HepG2 (cell line): ENCODE results near the gene TBC1D1. TPM values are rescaled to one million over a fixed set of nuclear protein-coding genes. Genes with fewer than 3 reads are reported as not detected.
A peak's percentile ranks its signal among the peaks of the same experiment; 100 is the strongest.

Experiments used
- HDAC6 ChIP-seq: fragments of 200-600 bp; sonication (generic); IDR thresholded peaks from 2 replicates; pipeline ENCODE4 v1.7.0; 2017; ENCODE audit warnings: mild to moderate bottlenecking, antibody characterized with exemption, low read length, low read depth
- MLXIP ChIP-seq: sonication (generic); formaldehyde crosslinking; IDR thresholded peaks from 2 replicates; pipeline ENCODE4 v1.9.0; 2021; ENCODE audit warnings: missing genetic modification reagents, borderline replicate concordance
- NR1H2 ChIP-seq: sonication (generic); formaldehyde crosslinking; IDR thresholded peaks from 2 replicates; pipeline ENCODE4 v1.8.1; 2022; ENCODE audit warnings: low read depth, missing genetic modification reagents, borderline replicate concordance
- PAXIP1 ChIP-seq: sonication (generic); formaldehyde crosslinking; conservative IDR thresholded peaks from 2 replicates; pipeline ENCODE4 v1.4.0; 2020; ENCODE audit warnings: mild to moderate bottlenecking, missing genetic modification reagents, moderate library complexity
- SIX1 ChIP-seq: sonication (generic); formaldehyde crosslinking; IDR thresholded peaks from 2 replicates; pipeline ENCODE4 v1.4.0; 2020; ENCODE audit warnings: missing genetic modification reagents, borderline replicate concordance
- ZNF44 ChIP-seq: sonication (generic); formaldehyde crosslinking; IDR thresholded peaks from 2 replicates; pipeline ENCODE4 v1.5.1; 2020; ENCODE audit warnings: mild to moderate bottlenecking, missing genetic modification reagents
- ZNF660 ChIP-seq: sonication (generic); formaldehyde crosslinking; IDR thresholded peaks from 2 replicates; pipeline ENCODE4 v1.5.1; 2020; ENCODE audit warnings: mild to moderate bottlenecking, low read depth, missing genetic modification reagents, borderline replicate concordance
- polyA plus RNA-seq, 8 experiments: library from polyadenylated mRNA; depleted of rRNA in 3 of 8; stranded (reverse) in 7 of 8; unstranded in 1 of 8; fragments of >200 nt; fragmentation: Illumina TruSeq in 4 of 8; extraction: Trizol in 4 of 8; gene quantifications; 2 replicates each; pipeline versions ENCODE4 v1.2.1 to v1.2.3, GENCODE V29; 2011 to 2016; ENCODE audit warnings: low read depth in 4 of 8, missing spikeins in 1 of 8, mixed read lengths in 1 of 8; ENCODE audit not compliant: insufficient read depth in 1 of 8
- total RNA-seq, 5 experiments: library from RNA; depleted of rRNA; stranded (reverse); fragments of >200 nt; fragmentation: Illumina TruSeq; extraction: Trizol; gene quantifications; 2 replicates each; pipeline ENCODE4 v1.2.3, GENCODE V29; 2016; ENCODE audit warnings: low read depth in 1 of 5
- TF ChIP-seq, protein P1 (sequence below): sonication (generic); formaldehyde crosslinking; IDR thresholded peaks from 2 replicates; pipeline ENCODE4 v1.4.0; 2020; ENCODE audit warnings: mild to moderate bottlenecking, missing genetic modification reagents, borderline replicate concordance
- TF ChIP-seq, protein P2 (sequence below): sonication (generic); formaldehyde crosslinking; IDR thresholded peaks from 2 replicates; pipeline ENCODE4 v1.4.0; 2020; ENCODE audit warnings: missing genetic modification reagents, borderline replicate concordance
- TF ChIP-seq, protein P3 (sequence below): sonication (generic); formaldehyde crosslinking; IDR thresholded peaks from 2 replicates; pipeline ENCODE4 v1.5.0; 2020; ENCODE audit warnings: mild to moderate bottlenecking, missing genetic modification reagents, borderline replicate concordance

TBC1D1 gene
- total and polyA plus RNA-seq, 2 of the 13 experiments (the other 11 are each of a cell fraction or from before 2014, with no cell fraction given): 37.3 to 62.8 TPM

- TF ChIP-seq, protein P1, sequence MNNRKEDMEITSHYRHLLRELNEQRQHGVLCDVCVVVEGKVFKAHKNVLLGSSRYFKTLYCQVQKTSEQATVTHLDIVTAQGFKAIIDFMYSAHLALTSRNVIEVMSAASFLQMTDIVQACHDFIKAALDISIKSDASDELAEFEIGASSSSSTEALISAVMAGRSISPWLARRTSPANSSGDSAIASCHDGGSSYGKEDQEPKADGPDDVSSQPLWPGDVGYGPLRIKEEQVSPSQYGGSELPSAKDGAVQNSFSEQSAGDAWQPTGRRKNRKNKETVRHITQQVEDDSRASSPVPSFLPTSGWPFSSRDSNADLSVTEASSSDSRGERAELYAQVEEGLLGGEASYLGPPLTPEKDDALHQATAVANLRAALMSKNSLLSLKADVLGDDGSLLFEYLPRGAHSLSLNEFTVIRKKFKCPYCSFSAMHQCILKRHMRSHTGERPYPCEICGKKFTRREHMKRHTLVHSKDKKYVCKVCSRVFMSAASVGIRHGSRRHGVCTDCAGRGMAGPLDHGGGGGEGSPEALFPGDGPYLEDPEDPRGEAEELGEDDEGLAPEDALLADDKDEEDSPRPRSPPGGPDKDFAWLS (CRISPR knock-in tag): no peak
- TF ChIP-seq NR1H2 (CRISPR knock-in tag) (no peak), ZNF660 (CRISPR knock-in tag) (no peak), ZNF44 (CRISPR knock-in tag) (no peak), SIX1 (CRISPR knock-in tag) (peak; percentile 89), MLXIP (CRISPR knock-in tag) (no peak), PAXIP1 (CRISPR knock-in tag) (peak; percentile 82), HDAC6 (no peak)
- TF ChIP-seq, protein P2, sequence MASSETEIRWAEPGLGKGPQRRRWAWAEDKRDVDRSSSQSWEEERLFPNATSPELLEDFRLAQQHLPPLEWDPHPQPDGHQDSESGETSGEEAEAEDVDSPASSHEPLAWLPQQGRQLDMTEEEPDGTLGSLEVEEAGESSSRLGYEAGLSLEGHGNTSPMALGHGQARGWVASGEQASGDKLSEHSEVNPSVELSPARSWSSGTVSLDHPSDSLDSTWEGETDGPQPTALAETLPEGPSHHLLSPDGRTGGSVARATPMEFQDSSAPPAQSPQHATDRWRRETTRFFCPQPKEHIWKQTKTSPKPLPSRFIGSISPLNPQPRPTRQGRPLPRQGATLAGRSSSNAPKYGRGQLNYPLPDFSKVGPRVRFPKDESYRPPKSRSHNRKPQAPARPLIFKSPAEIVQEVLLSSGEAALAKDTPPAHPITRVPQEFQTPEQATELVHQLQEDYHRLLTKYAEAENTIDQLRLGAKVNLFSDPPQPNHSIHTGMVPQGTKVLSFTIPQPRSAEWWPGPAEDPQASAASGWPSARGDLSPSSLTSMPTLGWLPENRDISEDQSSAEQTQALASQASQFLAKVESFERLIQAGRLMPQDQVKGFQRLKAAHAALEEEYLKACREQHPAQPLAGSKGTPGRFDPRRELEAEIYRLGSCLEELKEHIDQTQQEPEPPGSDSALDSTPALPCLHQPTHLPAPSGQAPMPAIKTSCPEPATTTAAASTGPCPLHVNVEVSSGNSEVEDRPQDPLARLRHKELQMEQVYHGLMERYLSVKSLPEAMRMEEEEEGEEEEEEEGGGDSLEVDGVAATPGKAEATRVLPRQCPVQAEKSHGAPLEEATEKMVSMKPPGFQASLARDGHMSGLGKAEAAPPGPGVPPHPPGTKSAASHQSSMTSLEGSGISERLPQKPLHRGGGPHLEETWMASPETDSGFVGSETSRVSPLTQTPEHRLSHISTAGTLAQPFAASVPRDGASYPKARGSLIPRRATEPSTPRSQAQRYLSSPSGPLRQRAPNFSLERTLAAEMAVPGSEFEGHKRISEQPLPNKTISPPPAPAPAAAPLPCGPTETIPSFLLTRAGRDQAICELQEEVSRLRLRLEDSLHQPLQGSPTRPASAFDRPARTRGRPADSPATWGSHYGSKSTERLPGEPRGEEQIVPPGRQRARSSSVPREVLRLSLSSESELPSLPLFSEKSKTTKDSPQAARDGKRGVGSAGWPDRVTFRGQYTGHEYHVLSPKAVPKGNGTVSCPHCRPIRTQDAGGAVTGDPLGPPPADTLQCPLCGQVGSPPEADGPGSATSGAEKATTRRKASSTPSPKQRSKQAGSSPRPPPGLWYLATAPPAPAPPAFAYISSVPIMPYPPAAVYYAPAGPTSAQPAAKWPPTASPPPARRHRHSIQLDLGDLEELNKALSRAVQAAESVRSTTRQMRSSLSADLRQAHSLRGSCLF: no peak
- TF ChIP-seq, protein P3, sequence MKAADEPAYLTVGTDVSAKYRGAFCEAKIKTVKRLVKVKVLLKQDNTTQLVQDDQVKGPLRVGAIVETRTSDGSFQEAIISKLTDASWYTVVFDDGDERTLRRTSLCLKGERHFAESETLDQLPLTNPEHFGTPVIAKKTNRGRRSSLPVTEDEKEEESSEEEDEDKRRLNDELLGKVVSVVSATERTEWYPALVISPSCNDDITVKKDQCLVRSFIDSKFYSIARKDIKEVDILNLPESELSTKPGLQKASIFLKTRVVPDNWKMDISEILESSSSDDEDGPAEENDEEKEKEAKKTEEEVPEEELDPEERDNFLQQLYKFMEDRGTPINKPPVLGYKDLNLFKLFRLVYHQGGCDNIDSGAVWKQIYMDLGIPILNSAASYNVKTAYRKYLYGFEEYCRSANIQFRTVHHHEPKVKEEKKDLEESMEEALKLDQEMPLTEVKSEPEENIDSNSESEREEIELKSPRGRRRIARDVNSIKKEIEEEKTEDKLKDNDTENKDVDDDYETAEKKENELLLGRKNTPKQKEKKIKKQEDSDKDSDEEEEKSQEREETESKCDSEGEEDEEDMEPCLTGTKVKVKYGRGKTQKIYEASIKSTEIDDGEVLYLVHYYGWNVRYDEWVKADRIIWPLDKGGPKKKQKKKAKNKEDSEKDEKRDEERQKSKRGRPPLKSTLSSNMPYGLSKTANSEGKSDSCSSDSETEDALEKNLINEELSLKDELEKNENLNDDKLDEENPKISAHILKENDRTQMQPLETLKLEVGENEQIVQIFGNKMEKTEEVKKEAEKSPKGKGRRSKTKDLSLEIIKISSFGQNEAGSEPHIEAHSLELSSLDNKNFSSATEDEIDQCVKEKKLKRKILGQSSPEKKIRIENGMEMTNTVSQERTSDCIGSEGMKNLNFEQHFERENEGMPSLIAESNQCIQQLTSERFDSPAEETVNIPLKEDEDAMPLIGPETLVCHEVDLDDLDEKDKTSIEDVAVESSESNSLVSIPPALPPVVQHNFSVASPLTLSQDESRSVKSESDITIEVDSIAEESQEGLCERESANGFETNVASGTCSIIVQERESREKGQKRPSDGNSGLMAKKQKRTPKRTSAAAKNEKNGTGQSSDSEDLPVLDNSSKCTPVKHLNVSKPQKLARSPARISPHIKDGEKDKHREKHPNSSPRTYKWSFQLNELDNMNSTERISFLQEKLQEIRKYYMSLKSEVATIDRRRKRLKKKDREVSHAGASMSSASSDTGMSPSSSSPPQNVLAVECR: peak; percentile 44; the same call in 1 of the 2 replicates
These were observed 271.4 kb downstream of the TBC1D1 start (continued) for GRCh38 chr4:38162240-38162784.
